ENCODE data around the gene ACMSD.
"Not testable (repeated sequence)": the region's sequence is repeated elsewhere in the genome, so short reads cannot be mapped to it uniquely, and the experiment has no call there.

Gene ACMSD

GRCh38 chr2:134838143-134838620 is at the start of gene ACMSD:
Gene ACMSD, plus strand, starts transcription at chr2:134838616. Its CDS starts 67 bp downstream, at chr2:134838683.
- DNase-seq, result no peak

- no peak for DNase-seq
These were observed 47.9 kb upstream of the ACMSD start for GRCh38 chr2:134790487-134790886.

GRCh38 chr2:134791616-134792015 is 46.8 kb upstream of the ACMSD start:
- DNase-seq, result no peak

GRCh38 chr2:134792186-134792585 is 46.2 kb upstream of the ACMSD start:
- no peak for DNase-seq

- DNase-seq, result no peak
These were observed 42.7 kb upstream of the ACMSD start for GRCh38 chr2:134795765-134796164.

- no peak for DNase-seq
These were observed 42.0 kb upstream of the ACMSD start for GRCh38 chr2:134796373-134796772.

GRCh38 chr2:134799936-134800335 is 38.5 kb upstream of the ACMSD start:
- DNase-seq, result no peak

- no peak for DNase-seq
These were observed 38.1 kb upstream of the ACMSD start for GRCh38 chr2:134800341-134800740.

GRCh38 chr2:134803609-134804405 is 34.6 kb upstream of the ACMSD start:
- not testable (repeated sequence) for DNase-seq

GRCh38 chr2:134815741-134816140 is 22.7 kb upstream of the ACMSD start:
- no peak for DNase-seq

GRCh38 chr2:134818321-134818720 is 20.1 kb upstream of the ACMSD start:
- DNase-seq, result no peak

GRCh38 chr2:134819334-134819733 is 19.1 kb upstream of the ACMSD start:
- DNase-seq, result no peak

- DNase-seq, result no peak
These were observed 15.0 kb upstream of the ACMSD start for GRCh38 chr2:134823431-134823830.

- no peak for DNase-seq
These were observed 14.6 kb upstream of the ACMSD start for GRCh38 chr2:134823832-134824231.

GRCh38 chr2:134825716-134826115 is 12.7 kb upstream of the ACMSD start:
- not testable (repeated sequence) for DNase-seq

GRCh38 chr2:134835471-134835870 is 2.9 kb upstream of the ACMSD start:
- DNase-seq, result no peak

- no peak for DNase-seq
These were observed 1.4 kb upstream of the ACMSD start for GRCh38 chr2:134836986-134837385.

GRCh38 chr2:134839649-134840048 is 1.2 kb downstream of the ACMSD start:
- DNase-seq, result no peak

- no peak for DNase-seq
These were observed 4.6 kb downstream of the ACMSD start for GRCh38 chr2:134842930-134843490.

- DNase-seq, result no peak
These were observed 5.6 kb downstream of the ACMSD start for GRCh38 chr2:134843968-134844367.

- no peak for DNase-seq
These were observed 6.6 kb downstream of the ACMSD start for GRCh38 chr2:134845028-134845427.

GRCh38 chr2:134845719-134846118 is 7.3 kb downstream of the ACMSD start:
- DNase-seq, result no peak

- no peak for DNase-seq
These were observed 7.8 kb downstream of the ACMSD start for GRCh38 chr2:134846213-134846612.

- DNase-seq, result not testable (repeated sequence)
These were observed 9.2 kb downstream of the ACMSD start for GRCh38 chr2:134847582-134847981.

GRCh38 chr2:134852518-134852917 is 14.1 kb downstream of the ACMSD start:
- no peak for DNase-seq

Measured in NCI-H2107 (cell line).